ENCODE results near the gene CFAP251. TPM values are rescaled to one million over a fixed set of nuclear protein-coding genes. Genes with fewer than 3 reads are reported as not detected.
"Not testable (repeated sequence)": the region's sequence is repeated elsewhere in the genome, so short reads cannot be mapped to it uniquely, and the experiment has no call there.

Gene CFAP251
- total RNA-seq, 2 experiments from 2014 or later, result 0.28 to 0.33 TPM

- DNase-seq, result no peak
- Histone ChIP-seq H3K9me3 (ENCODE audit: control insufficient read depth in 1 of 2, insufficient read depth in 1 of 2, low read length in 2 of 2) (no peaks in the 10 kb centered on the region), H3K4me3 (ENCODE audit: low read length) (no peak overlapping the region), H3K4me1 (ENCODE audit: insufficient read depth, low read length) (no peaks in the 10 kb centered on the region), H3K36me3 (ENCODE audit: insufficient read depth, low read length) (no peaks in the 10 kb centered on the region), H3K27me3 (ENCODE audit: control insufficient read depth in 1 of 2, insufficient read depth in 2 of 2, low read length in 2 of 2) (no peaks in the 10 kb centered on the region), H3K27ac (ENCODE audit: low read depth in 1 of 2, low read length in 2 of 2) (no peak overlapping the region)
- no peak for TF ChIP-seq CTCF (IDR thresholded peaks at IDR 0.05)
- Mint-ChIP-seq H3K9me3 (no peaks in the 10 kb centered on the region), H3K36me3 (ENCODE audit: low read depth) (no peaks in the 10 kb centered on the region), H3K4me3 (no peak overlapping the region), H3K4me1 (ENCODE audit: low read depth) (no peaks in the 10 kb centered on the region), H3K27me3 (no peaks in the 10 kb centered on the region), H3K27ac (no peak overlapping the region)
- intact Hi-C loops (cut with DNase I, micrococcal nuclease), result no loop called here
- ATAC-seq (ENCODE audit: poor library complexity), result no peak
- ChIA-PET CTCF (interaction anchor here (1.0 kb wide), 1 partner anchor 81 kb away, joined by 3 read pairs; no protein-coding TSS in a partner anchor), POLR2A (no interaction called here)
Measured at GRCh38 chr12:121875582-121875981, 42.8 kb upstream of the CFAP251 start.

- H3K4me1 ChIP-seq (ENCODE audit: insufficient read depth, low read length); H3K4me1 Mint-ChIP-seq (ENCODE audit: low read depth); H3K4me3 ChIP-seq (ENCODE audit: low read length); DNase-seq; ATAC-seq (ENCODE audit: poor library complexity); H3K27ac Mint-ChIP-seq; H3K27me3 ChIP-seq (ENCODE audit: control insufficient read depth in 1 of 2, insufficient read depth in 2 of 2, low read length in 2 of 2); H3K9me3 Mint-ChIP-seq; POLR2A ChIA-PET; H3K4me3 Mint-ChIP-seq; intact Hi-C loops (cut with DNase I, micrococcal nuclease); H3K9me3 ChIP-seq (ENCODE audit: control insufficient read depth in 1 of 2, insufficient read depth in 1 of 2, low read length in 2 of 2); H3K36me3 ChIP-seq (ENCODE audit: insufficient read depth, low read length); H3K27me3 Mint-ChIP-seq; H3K27ac ChIP-seq (ENCODE audit: low read depth in 1 of 2, low read length in 2 of 2); H3K36me3 Mint-ChIP-seq (ENCODE audit: low read depth): not testable (repeated sequence)
- CTCF ChIA-PET, result interaction anchor here (1.0 kb wide), 1 partner anchor 81 kb away, joined by 3 read pairs; no protein-coding TSS in a partner anchor
Measured at GRCh38 chr12:121876080-121876447, 42.3 kb upstream of the CFAP251 start.

GRCh38 chr12:121883315-121883660 is 35.1 kb upstream of the CFAP251 start:
- intact Hi-C loops (cut with DNase I, micrococcal nuclease), result no loop called here
- H3K9me3 Mint-ChIP-seq, result no peaks in the 10 kb centered on the region
- Histone ChIP-seq H3K4me3 (ENCODE audit: low read length) (no peak overlapping the region), H3K27me3 (ENCODE audit: control insufficient read depth in 1 of 2, insufficient read depth in 2 of 2, low read length in 2 of 2) (no peaks in the 10 kb centered on the region), H3K27ac (ENCODE audit: low read depth in 1 of 2, low read length in 2 of 2) (no peak overlapping the region), H3K36me3 (ENCODE audit: insufficient read depth, low read length) (no peaks in the 10 kb centered on the region), H3K9me3 (ENCODE audit: control insufficient read depth in 1 of 2, insufficient read depth in 1 of 2, low read length in 2 of 2) (no peaks in the 10 kb centered on the region), H3K4me1 (ENCODE audit: insufficient read depth, low read length) (peaks cover 6% of the 10 kb centered on the region)
- peaks cover under 1% of the 10 kb centered on the region for H3K36me3 Mint-ChIP-seq (ENCODE audit: low read depth)
- H3K4me1 Mint-ChIP-seq (ENCODE audit: low read depth), result peaks cover 3% of the 10 kb centered on the region
- DNase-seq (no peak), ATAC-seq (ENCODE audit: poor library complexity) (no peak)
- POLR2A ChIA-PET, result no interaction called here
- no peak for TF ChIP-seq CTCF (IDR thresholded peaks at IDR 0.05)
- H3K27me3 Mint-ChIP-seq, result no peaks in the 10 kb centered on the region
- no peak overlapping the region for H3K27ac Mint-ChIP-seq
- no peak overlapping the region for H3K4me3 Mint-ChIP-seq
- CTCF ChIA-PET, result interaction anchor here (1.0 to 1.3 kb wide), 3 partner anchors 71 to 89 kb away, joined by 3 read pairs; no protein-coding TSS in a partner anchor

GRCh38 chr12:121885129-121885528 is 33.3 kb upstream of the CFAP251 start:
- H3K9me3 Mint-ChIP-seq; H3K4me3 ChIP-seq (ENCODE audit: low read length); DNase-seq; H3K9me3 ChIP-seq (ENCODE audit: control insufficient read depth in 1 of 2, insufficient read depth in 1 of 2, low read length in 2 of 2); H3K36me3 ChIP-seq (ENCODE audit: insufficient read depth, low read length); H3K27ac Mint-ChIP-seq; H3K27ac ChIP-seq (ENCODE audit: low read depth in 1 of 2, low read length in 2 of 2); H3K27me3 ChIP-seq (ENCODE audit: control insufficient read depth in 1 of 2, insufficient read depth in 2 of 2, low read length in 2 of 2); H3K4me3 Mint-ChIP-seq; H3K27me3 Mint-ChIP-seq; POLR2A ChIA-PET; ATAC-seq (ENCODE audit: poor library complexity); CTCF ChIA-PET: not testable (repeated sequence)
- peaks cover 23% of the 10 kb centered on the region for H3K4me1 ChIP-seq (ENCODE audit: insufficient read depth, low read length)
- Mint-ChIP-seq H3K36me3 (ENCODE audit: low read depth) (peaks cover 16% of the 10 kb centered on the region), H3K4me1 (ENCODE audit: low read depth) (peaks cover 21% of the 10 kb centered on the region)
- intact Hi-C loops (cut with DNase I, micrococcal nuclease), result loop anchor here (5.0 kb wide), 6 partner anchors 48 to 533 kb away; partner anchors contain the start of genes ANAPC5 (in 1 of the 2) and TMEM120B (in 1 of the 2)

All from CD4-positive, alpha-beta T cell (primary cell).